HCT116 (cell line): ENCODE measurements around the gene FGFR1OP2.

Source experiments
- ATF3 ChIP-seq: IDR thresholded peaks from 2 replicates; pipeline ENCODE4 v1.6.1; 2012
- CTCF ChIP-seq, 3 experiments: fragments of 200-600 bp in 1 of 3; sonication (generic) in 1 of 3; IDR thresholded peaks in 2 of 3; conservative IDR thresholded peaks in 1 of 3; 2 replicates each; pipeline ENCODE4 v1.5.1; 2012 to 2017; ENCODE audit warnings: low read depth in 2 of 3, low read length in 2 of 3, antibody characterized with exemption in 1 of 3, borderline replicate concordance in 1 of 3, control low read depth in 1 of 3, mild to moderate bottlenecking in 1 of 3, mixed read lengths in 1 of 3, mixed run types in 1 of 3, moderate library complexity in 1 of 3; ENCODE audit not compliant: insufficient read depth in 1 of 3
- FOSL1 ChIP-seq: IDR thresholded peaks from 2 replicates; pipeline ENCODE4 v1.6.1; 2012; ENCODE audit warnings: low read depth
- MAX ChIP-seq: IDR thresholded peaks from 2 replicates; pipeline ENCODE4 v1.6.1; 2012
- POLR2A ChIP-seq: IDR thresholded peaks from 2 replicates; pipeline ENCODE4 v1.7.0; 2011; ENCODE audit warnings: borderline replicate concordance; ENCODE audit not compliant: insufficient read depth, insufficient read length; ENCODE audit errors: extremely low read depth
- REST ChIP-seq: IDR thresholded peaks from 2 replicates; pipeline ENCODE4 v1.6.1; 2012; ENCODE audit warnings: low read depth
- YY1 ChIP-seq: IDR thresholded peaks from 2 replicates; pipeline ENCODE4 v1.6.1; 2011; ENCODE audit warnings: low read length, low read depth, moderate library complexity, mild to moderate bottlenecking; ENCODE audit not compliant: insufficient replicate concordance; ENCODE audit errors: extremely low read depth

GRCh38 chr12:26918321-26919215, 19.7 kb upstream of the FGFR1OP2 start:
- TF ChIP-seq CTCF (IDR thresholded peaks at IDR 0.05 in 2 of 3, conservative IDR thresholded peaks at IDR 0.05 in 1 of 3; ENCODE audit: borderline replicate concordance in 1 of 3, insufficient read depth in 1 of 3, low read depth in 2 of 3, low read length in 2 of 3) (no peak), POLR2A (no peak), ATF3 (no peak), MAX (no peak), FOSL1 (no peak), YY1 (no peak), REST (no peak)
